Measurements from ENCODE around the gene C9orf78.

DNA sequence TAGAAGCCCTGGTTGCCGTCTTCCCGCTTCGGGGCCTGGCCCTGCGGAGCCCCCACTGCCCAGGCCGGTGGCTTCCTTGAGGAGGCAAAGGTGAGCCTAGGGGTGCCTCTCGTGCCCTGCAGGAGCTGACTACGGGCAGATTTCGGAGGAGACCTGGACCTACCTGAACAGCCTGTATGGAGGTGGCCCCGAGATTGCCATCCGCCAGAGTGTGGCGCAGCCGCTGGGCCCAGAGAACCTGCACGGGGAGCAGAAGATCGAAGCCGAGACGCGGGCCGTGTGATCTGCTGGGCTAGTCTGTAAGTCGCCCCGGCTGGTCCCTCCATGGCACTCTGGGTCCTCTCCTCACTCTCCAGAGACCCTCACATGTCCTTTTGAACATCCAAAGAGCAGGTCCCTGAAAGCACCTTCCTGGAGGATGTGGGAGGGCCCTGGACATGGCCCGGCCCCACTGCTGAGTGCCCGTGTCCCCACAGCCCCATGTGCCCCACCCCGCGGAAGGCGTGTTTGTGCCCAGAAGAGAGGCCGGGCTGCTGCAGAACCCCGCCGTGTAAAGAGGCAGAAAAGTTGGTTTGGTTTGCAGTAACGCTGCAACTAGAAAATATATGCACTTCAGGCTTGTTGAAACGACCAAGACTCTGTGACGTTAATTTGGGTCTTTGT is 45.0 kb upstream of the C9orf78 start:
- TF ChIP-seq CTCF (conservative IDR thresholded peaks at IDR 0.05; ENCODE audit: low read depth, low read length) (no peak), EZH2 (IDR thresholded peaks at IDR 0.05; ENCODE audit: low read length, unreplicated experiment) (no peak), EZH2phosphoT487 (IDR thresholded peaks at IDR 0.05; ENCODE audit: borderline replicate concordance, low read length) (no peak)

Data from PC-3 (cell line).